GM19397 (cell line): ENCODE data around the gene MED7.
"Not testable (repeated sequence)": the region's sequence is repeated elsewhere in the genome, so short reads cannot be mapped to it uniquely, and the experiment has no call there.

Experiments
- ATAC-seq: cut with Tn5 transposase; IDR thresholded peaks from one replicate; pipeline ENCODE4 v1.9.1; 2021; ENCODE audit warnings: mild to moderate bottlenecking, moderate library complexity; ENCODE audit not compliant: unreplicated experiment

Gene MED7

GRCh38 chr5:157142317-157143126, at the start of gene MED7:
Gene MED7 (minus strand): TSS chr5:157142865. CDS start chr5:157139431, 3,434 bp downstream.
- ATAC-seq: peak; percentile 100

GRCh38 chr5:157189223-157189622, 46.6 kb upstream of the MED7 start:
- ATAC-seq: no peak

GRCh38 chr5:157188270-157188669, 45.6 kb upstream of the MED7 start:
- ATAC-seq: no peak

GRCh38 chr5:157187046-157187754, 44.5 kb upstream of the MED7 start:
- ATAC-seq: no peak

GRCh38 chr5:157186309-157187045, 43.8 kb upstream of the MED7 start:
- ATAC-seq: no peak

GRCh38 chr5:157185122-157185521, 42.5 kb upstream of the MED7 start:
- not testable (repeated sequence) for ATAC-seq

GRCh38 chr5:157184117-157184670, 41.5 kb upstream of the MED7 start:
- no peak for ATAC-seq

- ATAC-seq: no peak
Measured at GRCh38 chr5:157182143-157182757, 39.6 kb upstream of the MED7 start.

- ATAC-seq: no peak
Measured at GRCh38 chr5:157180374-157181264, 38.0 kb upstream of the MED7 start, which contains the start of gene ITK. Gene ITK (plus strand): TSS chr5:157180840. CDS start chr5:157180978, 138 bp downstream.

- no peak for ATAC-seq
Measured at GRCh38 chr5:157178966-157179365, 36.3 kb upstream of the MED7 start.

- ATAC-seq: no peak
Measured at GRCh38 chr5:157177953-157178352, 35.3 kb upstream of the MED7 start.

GRCh38 chr5:157175071-157175612, 32.5 kb upstream of the MED7 start:
- no peak for ATAC-seq

GRCh38 chr5:157172403-157172802, 29.7 kb upstream of the MED7 start:
- ATAC-seq: peak; percentile 98

- ATAC-seq: no peak
Measured at GRCh38 chr5:157168286-157168685, 25.6 kb upstream of the MED7 start.

GRCh38 chr5:157167214-157167621, 24.6 kb upstream of the MED7 start:
- ATAC-seq: no peak

- no peak for ATAC-seq
Measured at GRCh38 chr5:157166214-157167213, 23.8 kb upstream of the MED7 start, which contains the start of gene GARIN3. Gene GARIN3 (minus strand): TSS chr5:157166264. CDS start chr5:157166168, 96 bp downstream.

- no peak for ATAC-seq
Measured at GRCh38 chr5:157165668-157166067, 23.0 kb upstream of the MED7 start.

- ATAC-seq: no peak
Measured at GRCh38 chr5:157165261-157165660, 22.6 kb upstream of the MED7 start.
